GM23338 (cell line): ENCODE data around the gene UCP3. TPM values are rescaled to one million over a fixed set of nuclear protein-coding genes. Genes with fewer than 3 reads are reported as not detected.

Experiments
- ATAC-seq: fragments of 200-7000 bp; cut with Tn5 transposase; 3 replicates; pipeline ENCODE4 v1.9.1; 2020
- DNase-seq: peaks from one replicate; pipeline ENCODE4 v3.0.0-alpha.2; 2015; ENCODE audit warnings: low spot score
- H2AFZ ChIP-seq: fragments of 200-600 bp; sonication (generic); 2 replicates; pipeline ENCODE4 v1.8.0; 2016; ENCODE audit warnings: antibody characterized with exemption, mild to moderate bottlenecking, moderate library complexity
- H3F3A ChIP-seq: fragments of 200-600 bp; sonication (generic); replicated peaks from 2 replicates; pipeline ENCODE4 v1.8.0; 2017; ENCODE audit warnings: antibody characterized with exemption, mixed run types, low read depth
- H3K27ac ChIP-seq: fragments of 200-600 bp; sonication (generic); 2 replicates; pipeline ENCODE4 v1.6.1; 2016; ENCODE audit warnings: low read depth
- H3K27me3 ChIP-seq: fragments of 200-600 bp; sonication (generic); 2 replicates; pipeline ENCODE4 v1.8.0; 2016; ENCODE audit warnings: mild to moderate bottlenecking, mixed run types, moderate library complexity; ENCODE audit not compliant: insufficient read depth
- H3K36me3 ChIP-seq: fragments of 200-600 bp; sonication (generic); 2 replicates; pipeline ENCODE4 v1.8.0; 2016; ENCODE audit warnings: mild to moderate bottlenecking; ENCODE audit not compliant: insufficient read depth
- H3K4me1 ChIP-seq: fragments of 200-600 bp; sonication (generic); 2 replicates; pipeline ENCODE4 v1.8.0; 2016; ENCODE audit warnings: mild to moderate bottlenecking, moderate library complexity; ENCODE audit not compliant: insufficient read depth
- H3K4me2 ChIP-seq: fragments of 200-600 bp; sonication (generic); 2 replicates; pipeline ENCODE4 v1.7.1; 2017; ENCODE audit warnings: mixed run types
- H3K4me3 ChIP-seq: fragments of 200-600 bp; sonication (generic); 2 replicates; pipeline ENCODE4 v1.6.1; 2016; ENCODE audit warnings: mixed run types
- H3K79me2 ChIP-seq: fragments of 200-600 bp; sonication (generic); replicated peaks from 2 replicates; pipeline ENCODE4 v1.8.0; 2017; ENCODE audit warnings: mild to moderate bottlenecking; ENCODE audit not compliant: insufficient read depth
- H3K9me2 ChIP-seq: fragments of 200-600 bp; sonication (generic); 2 replicates; pipeline ENCODE4 v1.8.0; 2017; ENCODE audit not compliant: insufficient read depth
- H4K20me1 ChIP-seq: fragments of 200-600 bp; sonication (generic); replicated peaks from 2 replicates; pipeline ENCODE4 v1.8.0; 2017; ENCODE audit warnings: mild to moderate bottlenecking; ENCODE audit not compliant: insufficient read depth
- H3K27ac Mint-ChIP-seq: 2 replicates; pipeline ENCODE4 v1.8.0; 2020; ENCODE audit warnings: inconsistent platforms, mild to moderate bottlenecking, moderate library complexity, mixed read lengths
- H3K27me3 Mint-ChIP-seq: 3 replicates; pipeline ENCODE4 v1.8.0; 2022; ENCODE audit warnings: low read depth, mild to moderate bottlenecking, moderate library complexity, mixed read lengths, inconsistent platforms; ENCODE audit not compliant: insufficient read depth, poor library complexity
- H3K36me3 Mint-ChIP-seq: 3 replicates; pipeline ENCODE4 v1.8.0; 2021; ENCODE audit warnings: low read depth, mild to moderate bottlenecking, inconsistent platforms, moderate library complexity, mixed read lengths
- H3K4me1 Mint-ChIP-seq: 3 replicates; pipeline ENCODE4 v1.8.0; 2020; ENCODE audit warnings: mild to moderate bottlenecking, inconsistent platforms, mixed read lengths
- H3K4me3 Mint-ChIP-seq: 3 replicates; pipeline ENCODE4 v1.8.0; 2021; ENCODE audit warnings: moderate library complexity, mild to moderate bottlenecking, inconsistent platforms, mixed read lengths
- H3K9me3 Mint-ChIP-seq: 3 replicates; pipeline ENCODE4 v1.8.0; 2020; ENCODE audit warnings: moderate library complexity, mild to moderate bottlenecking, inconsistent platforms, mixed read lengths
- CTCF ChIP-seq, 2 experiments: fragments of 200-600 bp in 1 of 2; sonication (generic) in 1 of 2; conservative IDR thresholded peaks; 2 replicates each; pipeline versions ENCODE4 v1.5.1 to v1.6.1; 2016 to 2017; ENCODE audit warnings: antibody characterized with exemption in 2 of 2, low read depth in 2 of 2, mild to moderate bottlenecking in 2 of 2, moderate library complexity in 1 of 2
- EZH2 ChIP-seq: fragments of 200-600 bp; sonication (generic); IDR thresholded peaks from one replicate; pipeline ENCODE4 v1.8.0; 2017; ENCODE audit warnings: antibody characterized with exemption, mild to moderate bottlenecking, low read depth; ENCODE audit not compliant: unreplicated experiment
- JUNB ChIP-seq: IDR thresholded peaks from one replicate; pipeline ENCODE4 v1.6.1; 2016; ENCODE audit warnings: antibody characterized with exemption; ENCODE audit not compliant: unreplicated experiment
- NANOG ChIP-seq: IDR thresholded peaks from 2 replicates; pipeline ENCODE4 v1.6.1; 2016; ENCODE audit warnings: antibody characterized with exemption, borderline replicate concordance
- POLR2AphosphoS5 ChIP-seq: IDR thresholded peaks from 2 replicates; pipeline ENCODE4 v1.6.1; 2016; ENCODE audit warnings: antibody characterized with exemption, low read depth
- REST ChIP-seq: IDR thresholded peaks from one replicate; pipeline ENCODE4 v1.6.1; 2018; ENCODE audit warnings: antibody characterized with exemption; ENCODE audit not compliant: unreplicated experiment
- STAT1 ChIP-seq: IDR thresholded peaks from one replicate; pipeline ENCODE4 v1.6.1; 2016; ENCODE audit warnings: antibody characterized with exemption; ENCODE audit not compliant: unreplicated experiment
- ZNF114 ChIP-seq: fragments of 250-450 bp; sonication (Bioruptor Pico); IDR thresholded peaks from 2 replicates; pipeline ENCODE4 v1.5.0; 2020; ENCODE audit warnings: mild to moderate bottlenecking, moderate library complexity
- ZNF331 ChIP-seq: fragments of 250-450 bp; sonication (Bioruptor Pico); IDR thresholded peaks from 2 replicates; pipeline ENCODE4 v1.5.0; 2020; ENCODE audit warnings: low read depth, mild to moderate bottlenecking, moderate library complexity
- ZNF462 ChIP-seq: fragments of 250-450 bp; sonication (Bioruptor Pico); IDR thresholded peaks from 2 replicates; pipeline ENCODE4 v1.5.0; 2020; ENCODE audit warnings: mild to moderate bottlenecking, moderate library complexity
- polyA plus RNA-seq: library from polyadenylated mRNA; unstranded; fragments of >200 nt; fragmentation: Nextera tagmentation; extraction: Ambion mirVana; gene quantifications from 2 replicates; pipeline ENCODE4 v1.2.1, GENCODE V29; 2016
- total RNA-seq: library from RNA; depleted of rRNA; stranded (reverse); fragments of >200 nt; shearing (Covaris generic); gene quantifications from 2 replicates; pipeline ENCODE4 v1.2.3, GENCODE V29; 2014
- TF ChIP-seq, protein P1 (sequence below): IDR thresholded peaks from 2 replicates; pipeline ENCODE4 v1.6.1; 2016; ENCODE audit warnings: antibody characterized with exemption

Gene UCP3
- total and polyA plus RNA-seq, 2 experiments from 2014 or later = 0.21 to 0.40 TPM

DNA sequence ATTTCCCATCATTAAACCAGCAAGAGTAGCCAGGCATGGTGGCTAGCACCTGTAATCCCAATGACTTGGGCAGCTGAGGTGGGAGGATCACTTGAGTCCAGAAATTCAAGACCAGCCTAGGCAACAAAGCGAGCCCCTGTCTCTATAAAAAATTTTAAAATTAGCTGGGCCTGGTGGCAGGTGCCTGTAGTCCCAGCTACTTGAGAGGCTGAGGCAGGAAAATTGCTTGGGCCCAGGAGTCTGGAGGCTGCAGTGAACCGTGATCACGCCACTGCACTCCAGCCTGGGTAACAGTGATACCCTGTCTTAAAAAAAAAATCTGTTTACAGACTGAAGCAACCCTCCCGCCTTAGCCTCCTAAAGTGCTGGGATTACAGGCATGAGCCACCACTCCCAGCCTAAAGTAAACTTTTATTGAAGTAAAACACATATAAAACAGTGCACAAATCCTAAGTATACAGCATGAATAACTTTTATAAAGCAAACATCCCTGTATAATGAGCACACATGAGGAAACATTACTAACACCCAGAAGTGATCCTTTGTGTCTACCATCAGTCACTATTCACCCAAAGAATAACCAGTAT, 12.6 kb downstream of the UCP3 start:
- DNase-seq (no peak), ATAC-seq (no peak)
- Histone ChIP-seq H3K4me1 (peaks cover 8% of the 10 kb centered on the region; the same call in 1 of the 2 replicates), H3K4me3 (no peak overlapping the region), H4K20me1 (no peaks in the 10 kb centered on the region), H3K27me3 (no peaks in the 10 kb centered on the region), H3K4me2 (no peak overlapping the region), H3K36me3 (no peaks in the 10 kb centered on the region), H3K27ac (no peak overlapping the region), H3K9me2 (no peaks in the 10 kb centered on the region), H3F3A (no peaks in the 10 kb centered on the region), H2AFZ (0 out of 2 replicates have a peak overlapping the region, but pooled peaks have one; percentile 18), H3K79me2 (no peaks in the 10 kb centered on the region)
- no peak overlapping the region for H3K27ac Mint-ChIP-seq
- TF ChIP-seq STAT1 (no peak), JUNB (no peak), CTCF (conservative IDR thresholded peaks at IDR 0.05; ENCODE audit: low read depth in 2 of 2) (no peak), ZNF331 (CRISPR knock-in tag) (no peak), ZNF462 (CRISPR knock-in tag) (no peak), REST (no peak), ZNF114 (CRISPR knock-in tag) (no peak), NANOG (no peak), POLR2AphosphoS5 (no peak), EZH2 (no peak)
- TF ChIP-seq, protein P1, sequence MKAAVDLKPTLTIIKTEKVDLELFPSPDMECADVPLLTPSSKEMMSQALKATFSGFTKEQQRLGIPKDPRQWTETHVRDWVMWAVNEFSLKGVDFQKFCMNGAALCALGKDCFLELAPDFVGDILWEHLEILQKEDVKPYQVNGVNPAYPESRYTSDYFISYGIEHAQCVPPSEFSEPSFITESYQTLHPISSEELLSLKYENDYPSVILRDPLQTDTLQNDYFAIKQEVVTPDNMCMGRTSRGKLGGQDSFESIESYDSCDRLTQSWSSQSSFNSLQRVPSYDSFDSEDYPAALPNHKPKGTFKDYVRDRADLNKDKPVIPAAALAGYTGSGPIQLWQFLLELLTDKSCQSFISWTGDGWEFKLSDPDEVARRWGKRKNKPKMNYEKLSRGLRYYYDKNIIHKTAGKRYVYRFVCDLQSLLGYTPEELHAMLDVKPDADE = no peak
- no peak overlapping the region for H3K4me3 Mint-ChIP-seq
- H3K36me3 Mint-ChIP-seq = no peaks in the 10 kb centered on the region
- peaks cover 2% of the 10 kb centered on the region for H3K27me3 Mint-ChIP-seq
- peaks cover 15% of the 10 kb centered on the region; the same call in 2 of the 3 replicates for H3K4me1 Mint-ChIP-seq
- H3K9me3 Mint-ChIP-seq = no peaks in the 10 kb centered on the region
